Measurements from ENCODE around the gene NMNAT2.

GRCh38 chr1:183218027-183218618 lies 200.1 kb downstream of the NMNAT2 start:
- TF ChIP-seq JUN (CRISPR knock-in tag; IDR thresholded peaks at IDR 0.05) (no peak), POLR2A (IDR thresholded peaks at IDR 0.05; ENCODE audit: insufficient read depth in 1 of 2, low read depth in 2 of 2, low read length in 2 of 2) (no peak), HCFC1 (IDR thresholded peaks at IDR 0.05; ENCODE audit: low read depth, low read length) (no peak), ZNF773 (CRISPR knock-in tag; IDR thresholded peaks at IDR 0.05; ENCODE audit: borderline replicate concordance) (no peak), SIN3A (IDR thresholded peaks at IDR 0.05; ENCODE audit: borderline replicate concordance, low read depth, low read length) (no peak)

Measured in HepG2 (cell line).